Peyer's patch (tissue), 4 donors: ENCODE results near the gene PRSS16.

Experiments
- POLR2A ChIP-seq, 2 donors: fragments of 450-650 bp; IDR thresholded peaks; one replicate each; pipeline ENCODE4 v1.5.1; 2017; ENCODE audit warnings: antibody characterized with exemption in 2 of 2, mild to moderate bottlenecking in 2 of 2, moderate library complexity in 2 of 2
- TF ChIP-seq, protein P1 (sequence below), 6 experiments: fragments of 450-650 bp in 4 of 6; fragments of 200-600 bp in 2 of 6; sonication (generic) in 1 of 6; IDR thresholded peaks; one replicate each; pipeline ENCODE4 v1.5.1; 2017 to 2019; ENCODE audit warnings: antibody characterized with exemption in 6 of 6, mild to moderate bottlenecking in 3 of 6, moderate library complexity in 1 of 6

DNA sequence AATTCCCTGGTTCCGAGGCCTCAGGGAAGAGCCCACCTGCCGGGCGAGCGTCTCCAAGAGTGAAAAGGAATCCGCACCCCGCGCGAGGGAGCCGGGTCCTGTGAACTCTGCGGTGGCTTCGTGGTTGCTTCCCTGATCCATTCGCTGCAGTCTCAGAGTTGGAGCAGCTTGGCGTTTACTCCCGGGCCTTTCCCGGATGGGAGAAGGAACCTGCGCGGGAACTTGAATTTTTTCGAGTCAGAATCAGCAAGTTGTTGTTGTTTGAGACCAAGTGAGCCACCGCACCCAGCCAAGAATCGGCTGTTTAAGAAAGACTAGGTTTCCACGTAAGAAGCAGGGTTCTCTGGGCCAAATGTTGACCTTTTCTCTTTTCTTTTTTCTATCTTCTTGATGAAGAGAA is 12.9 kb downstream of the PRSS16 start:
- TF ChIP-seq POLR2A (IDR thresholded peaks at IDR 0.05), result no peak
- TF ChIP-seq, protein P1, sequence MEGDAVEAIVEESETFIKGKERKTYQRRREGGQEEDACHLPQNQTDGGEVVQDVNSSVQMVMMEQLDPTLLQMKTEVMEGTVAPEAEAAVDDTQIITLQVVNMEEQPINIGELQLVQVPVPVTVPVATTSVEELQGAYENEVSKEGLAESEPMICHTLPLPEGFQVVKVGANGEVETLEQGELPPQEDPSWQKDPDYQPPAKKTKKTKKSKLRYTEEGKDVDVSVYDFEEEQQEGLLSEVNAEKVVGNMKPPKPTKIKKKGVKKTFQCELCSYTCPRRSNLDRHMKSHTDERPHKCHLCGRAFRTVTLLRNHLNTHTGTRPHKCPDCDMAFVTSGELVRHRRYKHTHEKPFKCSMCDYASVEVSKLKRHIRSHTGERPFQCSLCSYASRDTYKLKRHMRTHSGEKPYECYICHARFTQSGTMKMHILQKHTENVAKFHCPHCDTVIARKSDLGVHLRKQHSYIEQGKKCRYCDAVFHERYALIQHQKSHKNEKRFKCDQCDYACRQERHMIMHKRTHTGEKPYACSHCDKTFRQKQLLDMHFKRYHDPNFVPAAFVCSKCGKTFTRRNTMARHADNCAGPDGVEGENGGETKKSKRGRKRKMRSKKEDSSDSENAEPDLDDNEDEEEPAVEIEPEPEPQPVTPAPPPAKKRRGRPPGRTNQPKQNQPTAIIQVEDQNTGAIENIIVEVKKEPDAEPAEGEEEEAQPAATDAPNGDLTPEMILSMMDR (IDR thresholded peaks at IDR 0.05), result no peak
